NCI-H446 treated with DMSO at 0.1 percent for 48 hours (cell line): ENCODE results near the gene FN3KRP.

Experiments used
- DNase-seq: peaks from one replicate; lab custom pipeline; 2025; lab: John Stamatoyannopoulos, UW

FN3KRP gene

DNA sequence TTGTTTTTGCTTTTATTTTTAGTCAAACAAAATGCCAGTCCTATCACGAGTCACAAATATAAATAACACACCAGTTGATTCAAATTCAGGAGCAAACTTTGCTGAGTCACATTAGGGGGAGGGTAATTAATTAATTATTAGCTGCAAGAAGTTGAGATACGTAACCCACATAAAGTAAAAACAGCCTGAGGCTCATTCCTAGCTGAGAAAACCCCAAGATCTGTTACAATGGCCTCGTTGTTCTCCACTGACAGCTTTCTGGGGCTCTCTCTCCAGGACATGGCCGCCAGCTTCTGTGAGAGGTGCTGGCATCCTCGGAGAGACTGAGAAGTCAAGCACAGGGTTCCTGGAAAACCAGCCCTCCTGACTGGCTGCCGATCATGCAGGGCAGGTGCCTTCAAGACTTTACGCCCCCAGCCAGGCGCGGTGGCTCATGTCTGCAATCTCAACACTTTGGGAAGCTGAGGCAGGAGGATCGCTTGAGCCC, 29.1 kb upstream of the FN3KRP start:
- DNase-seq = no peak

GRCh38 chr17:82687871-82688270, 28.6 kb upstream of the FN3KRP start:
- DNase-seq = no peak

- DNase-seq = no peak
Measured at GRCh38 chr17:82689077-82689476, 27.4 kb upstream of the FN3KRP start.

GRCh38 chr17:82690786-82691489, 25.6 kb upstream of the FN3KRP start:
- no peak for DNase-seq

DNA sequence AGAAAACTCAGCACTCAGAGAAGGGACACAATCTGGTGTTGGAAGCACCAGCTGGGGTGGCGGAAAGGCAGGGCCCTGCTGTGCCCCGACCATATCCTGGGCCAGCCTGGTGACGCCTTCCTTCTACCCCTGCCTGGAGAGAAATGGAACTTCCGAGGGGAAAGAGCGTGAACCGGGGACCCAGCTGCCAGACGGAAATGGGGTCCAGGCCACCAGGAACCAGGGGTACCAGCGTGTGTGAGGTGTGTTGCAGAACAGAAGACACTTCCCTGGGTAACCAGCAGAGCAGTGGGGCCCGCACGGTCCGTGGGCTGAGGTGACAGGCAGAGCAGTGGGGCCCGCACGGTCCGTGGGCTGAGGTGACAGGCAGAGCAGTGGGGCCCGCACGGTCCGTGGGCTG, 24.8 kb upstream of the FN3KRP start:
- DNase-seq = no peak

DNA sequence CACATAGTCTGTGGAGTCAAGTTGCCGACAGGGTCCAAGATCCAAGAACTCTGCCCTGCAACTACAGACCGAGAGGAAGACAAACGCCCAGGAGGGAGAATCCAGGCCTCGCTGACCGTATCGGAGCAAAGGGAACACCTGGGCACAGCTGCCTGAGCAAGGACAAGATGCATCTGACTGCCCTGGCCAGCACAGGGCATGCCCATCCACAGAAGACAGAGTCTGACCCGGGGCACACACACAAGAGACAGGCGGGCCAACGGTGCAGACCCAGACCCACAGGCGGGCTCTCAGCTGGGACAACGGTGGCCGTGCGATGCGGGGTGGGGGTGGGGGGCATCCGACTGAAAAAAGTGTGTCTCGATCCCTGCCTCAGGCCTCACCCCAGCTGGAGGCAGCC, 24.2 kb upstream of the FN3KRP start:
- no peak for DNase-seq

- no peak for DNase-seq
Measured at GRCh38 chr17:82693168-82693867, 23.2 kb upstream of the FN3KRP start.

DNA sequence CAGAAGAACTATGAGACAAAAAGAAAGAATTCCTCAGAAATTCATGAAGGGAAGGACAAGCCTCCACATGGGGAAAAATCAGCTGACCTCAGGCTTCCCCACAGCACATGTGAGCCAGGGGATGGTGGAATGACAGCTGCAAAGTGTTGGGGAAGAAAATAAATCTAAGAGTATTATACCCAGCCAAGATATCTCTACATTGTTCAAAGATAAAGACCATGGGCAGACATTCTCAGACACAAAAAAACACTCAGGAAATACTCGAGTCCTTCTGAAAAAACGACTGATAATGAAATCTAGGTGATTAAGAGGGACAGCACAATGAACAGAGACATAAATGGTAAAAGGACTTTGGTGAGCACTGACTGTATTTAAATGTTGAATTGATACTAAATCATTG, 21.9 kb upstream of the FN3KRP start:
- DNase-seq = no peak

DNA sequence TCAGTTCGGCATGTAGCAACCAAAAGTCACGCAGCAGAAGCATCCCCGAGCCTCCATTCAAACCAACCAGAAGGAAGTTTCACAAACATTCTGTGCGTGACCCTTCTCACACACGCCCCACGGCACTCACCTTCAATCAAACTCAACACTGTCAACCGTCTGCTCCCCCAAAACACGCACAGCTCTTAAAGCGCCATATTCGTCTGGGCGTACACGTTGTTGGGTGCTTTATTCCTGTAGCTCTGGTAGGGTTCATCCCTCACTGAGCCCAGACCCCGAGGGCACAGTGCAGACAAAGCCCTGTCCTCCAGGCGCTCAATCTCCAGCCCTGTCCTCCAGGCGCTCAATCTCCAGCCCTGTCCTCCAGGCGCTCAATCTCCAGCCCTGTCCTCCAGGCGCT, 20.2 kb upstream of the FN3KRP start:
- no peak for DNase-seq

GRCh38 chr17:82696916-82697807, 19.3 kb upstream of the FN3KRP start:
- DNase-seq = no peak

GRCh38 chr17:82697808-82698064, 18.8 kb upstream of the FN3KRP start:
- no peak for DNase-seq

- peak; percentile 97 for DNase-seq
Measured at GRCh38 chr17:82698065-82698973, 18.2 kb upstream of the FN3KRP start, which contains the start of gene RAB40B. Gene RAB40B, minus strand, starts transcription at chr17:82698698. Its CDS starts 102 bp downstream, at chr17:82698596.

GRCh38 chr17:82698974-82699442, 17.5 kb upstream of the FN3KRP start:
- DNase-seq = no peak

- DNase-seq = no peak
Measured at GRCh38 chr17:82699551-82699950, 17.0 kb upstream of the FN3KRP start.

DNA sequence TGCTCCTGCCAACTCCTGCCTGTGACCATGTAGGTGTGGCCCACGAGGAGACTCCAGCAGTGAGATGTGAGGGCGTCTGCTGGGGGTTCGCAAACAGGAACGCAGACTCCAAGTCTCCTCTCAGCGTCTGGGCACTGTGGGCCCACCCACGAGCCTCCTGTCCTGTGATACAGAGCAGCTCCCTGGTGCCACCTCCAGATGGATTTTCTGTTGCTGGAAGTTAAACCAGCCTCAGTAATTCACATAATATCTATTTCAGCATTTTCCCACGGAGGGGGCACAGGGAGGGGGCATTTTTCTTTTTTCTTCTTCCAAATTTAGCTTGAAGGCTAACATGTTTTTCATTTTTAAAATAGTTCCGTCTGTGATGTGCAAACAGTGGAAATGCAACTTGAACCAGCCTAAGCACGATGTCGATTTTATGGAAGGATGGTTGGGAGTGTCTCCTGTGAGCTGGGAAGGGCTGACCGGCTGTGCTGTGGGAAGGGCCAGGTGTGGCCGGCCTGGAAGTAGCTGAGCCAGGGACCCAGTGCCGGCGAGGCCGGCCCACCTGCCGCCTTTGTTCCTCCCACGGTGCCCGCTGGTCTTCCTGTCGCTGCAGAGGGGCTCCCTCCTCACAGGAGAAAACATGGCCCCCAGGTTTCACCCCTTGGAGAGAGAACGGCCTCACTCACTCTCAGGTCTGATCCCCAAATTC, 14.1 kb upstream of the FN3KRP start:
- DNase-seq = no peak

GRCh38 chr17:82703036-82703745, 13.3 kb upstream of the FN3KRP start:
- no peak for DNase-seq

- no peak for DNase-seq
Measured at GRCh38 chr17:82703935-82704865, 12.3 kb upstream of the FN3KRP start.

DNA sequence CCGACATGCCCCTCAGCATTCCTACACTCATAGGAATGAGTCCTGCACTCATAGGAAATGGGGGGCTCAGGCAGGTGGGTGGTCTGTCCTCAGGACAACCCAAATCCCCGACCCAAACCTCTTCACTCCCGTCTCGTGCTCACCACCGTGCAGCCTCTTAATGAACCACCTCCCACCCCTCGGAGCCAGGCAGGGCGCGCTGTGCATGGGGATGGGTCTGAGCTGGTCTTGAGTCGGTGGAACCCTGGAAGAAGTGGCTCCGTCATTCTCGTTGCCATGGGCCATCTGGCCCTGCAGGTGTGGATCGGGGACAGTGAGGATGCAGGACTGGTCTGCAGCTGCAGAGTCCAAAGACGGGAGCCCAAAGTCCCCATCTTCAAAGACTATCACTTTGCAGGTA, 11.6 kb upstream of the FN3KRP start:
- no peak for DNase-seq

DNA sequence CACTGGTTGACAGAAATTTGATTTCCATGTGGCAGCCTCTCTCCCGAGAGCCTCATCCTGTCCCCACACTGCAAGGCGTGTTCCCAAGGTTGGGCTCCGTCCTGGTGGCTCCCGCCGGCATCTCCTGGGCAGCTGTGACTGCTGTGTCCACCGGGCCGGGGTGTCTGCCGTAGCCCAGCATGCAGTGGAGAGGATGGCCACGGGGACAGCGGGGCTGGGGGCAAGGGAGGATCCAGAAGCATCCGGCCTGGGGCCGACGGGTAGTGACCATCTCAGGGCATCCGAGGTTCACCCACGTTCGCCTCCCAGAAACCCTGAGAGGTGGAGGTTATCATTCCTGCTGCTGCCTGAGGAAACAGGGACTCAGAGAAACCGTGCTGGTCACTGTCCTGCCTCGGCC, 10.8 kb upstream of the FN3KRP start:
- DNase-seq = no peak
